ENCODE data around the gene SENP2.
"Not testable (repeated sequence)": the region's sequence is repeated elsewhere in the genome, so short reads cannot be mapped to it uniquely, and the experiment has no call there.

DNA sequence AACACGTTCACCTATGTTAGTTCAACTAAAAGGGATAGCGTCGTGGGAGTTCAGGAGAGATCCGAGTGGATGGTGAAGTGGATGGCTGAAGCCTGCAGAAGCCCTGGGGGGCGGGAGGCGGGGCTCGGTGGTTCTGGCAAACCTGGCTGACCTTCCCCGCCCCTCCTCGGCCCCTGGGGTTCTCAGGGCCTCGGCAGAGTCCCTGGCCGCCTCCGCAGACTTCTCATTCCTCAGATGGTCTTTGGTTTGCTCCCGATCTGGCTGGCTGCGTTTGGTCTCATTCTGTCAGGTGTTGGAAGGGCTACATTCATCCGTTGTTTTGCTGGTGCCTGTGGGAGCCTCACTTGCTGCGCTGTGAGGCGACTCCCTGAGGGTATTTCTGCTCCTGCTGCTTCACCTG lies 59.1 kb downstream of the SENP2 start:
- TF ChIP-seq, protein P1, sequence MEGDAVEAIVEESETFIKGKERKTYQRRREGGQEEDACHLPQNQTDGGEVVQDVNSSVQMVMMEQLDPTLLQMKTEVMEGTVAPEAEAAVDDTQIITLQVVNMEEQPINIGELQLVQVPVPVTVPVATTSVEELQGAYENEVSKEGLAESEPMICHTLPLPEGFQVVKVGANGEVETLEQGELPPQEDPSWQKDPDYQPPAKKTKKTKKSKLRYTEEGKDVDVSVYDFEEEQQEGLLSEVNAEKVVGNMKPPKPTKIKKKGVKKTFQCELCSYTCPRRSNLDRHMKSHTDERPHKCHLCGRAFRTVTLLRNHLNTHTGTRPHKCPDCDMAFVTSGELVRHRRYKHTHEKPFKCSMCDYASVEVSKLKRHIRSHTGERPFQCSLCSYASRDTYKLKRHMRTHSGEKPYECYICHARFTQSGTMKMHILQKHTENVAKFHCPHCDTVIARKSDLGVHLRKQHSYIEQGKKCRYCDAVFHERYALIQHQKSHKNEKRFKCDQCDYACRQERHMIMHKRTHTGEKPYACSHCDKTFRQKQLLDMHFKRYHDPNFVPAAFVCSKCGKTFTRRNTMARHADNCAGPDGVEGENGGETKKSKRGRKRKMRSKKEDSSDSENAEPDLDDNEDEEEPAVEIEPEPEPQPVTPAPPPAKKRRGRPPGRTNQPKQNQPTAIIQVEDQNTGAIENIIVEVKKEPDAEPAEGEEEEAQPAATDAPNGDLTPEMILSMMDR (IDR thresholded peaks at IDR 0.05): not testable (repeated sequence)
- TF ChIP-seq POLR2A, EP300 (IDR thresholded peaks at IDR 0.05): not testable (repeated sequence)
